HG03565 (cell line): Measurements from ENCODE around the gene CAMSAP2.

ENCODE experiments used
- ATAC-seq: cut with Tn5 transposase; IDR thresholded peaks from one replicate; pipeline ENCODE4 v1.9.1; 2021; ENCODE audit warnings: mild to moderate bottlenecking, moderate library complexity; ENCODE audit not compliant: unreplicated experiment

The CAMSAP2 gene

GRCh38 chr1:200738327-200738948, at the start of gene CAMSAP2:
Gene CAMSAP2 (plus strand): TSS chr1:200738893. CDS start chr1:200739828, 935 bp downstream.
- ATAC-seq: no peak

- ATAC-seq: no peak
Observed at GRCh38 chr1:200692316-200692715, 46.4 kb upstream of the CAMSAP2 start.

GRCh38 chr1:200693327-200693726, 45.4 kb upstream of the CAMSAP2 start:
- ATAC-seq: no peak

- ATAC-seq: no peak
Observed at GRCh38 chr1:200694738-200695137, 44.0 kb upstream of the CAMSAP2 start.

- ATAC-seq: no peak
Observed at GRCh38 chr1:200699871-200700270, 38.8 kb upstream of the CAMSAP2 start.

- ATAC-seq: no peak
Observed at GRCh38 chr1:200704986-200705500, 33.6 kb upstream of the CAMSAP2 start.

- no peak for ATAC-seq
Observed at GRCh38 chr1:200706111-200706814, 32.4 kb upstream of the CAMSAP2 start.

GRCh38 chr1:200707116-200707515, 31.6 kb upstream of the CAMSAP2 start:
- no peak for ATAC-seq

GRCh38 chr1:200708161-200708560, 30.5 kb upstream of the CAMSAP2 start:
- no peak for ATAC-seq

- ATAC-seq: no peak
Observed at GRCh38 chr1:200708769-200709168, 29.9 kb upstream of the CAMSAP2 start.

- no peak for ATAC-seq
Observed at GRCh38 chr1:200710166-200710565, 28.5 kb upstream of the CAMSAP2 start.

GRCh38 chr1:200714504-200715187, 24.0 kb upstream of the CAMSAP2 start:
- no peak for ATAC-seq

GRCh38 chr1:200720199-200720598, 18.5 kb upstream of the CAMSAP2 start:
- no peak for ATAC-seq

GRCh38 chr1:200724064-200724463, 14.6 kb upstream of the CAMSAP2 start:
- no peak for ATAC-seq

GRCh38 chr1:200727257-200727656, 11.4 kb upstream of the CAMSAP2 start:
- ATAC-seq: no peak

GRCh38 chr1:200729863-200730262, 8.8 kb upstream of the CAMSAP2 start:
- no peak for ATAC-seq

GRCh38 chr1:200731654-200732332, 6.9 kb upstream of the CAMSAP2 start:
- no peak for ATAC-seq

GRCh38 chr1:200732438-200732837, 6.3 kb upstream of the CAMSAP2 start:
- no peak for ATAC-seq

- no peak for ATAC-seq
Observed at GRCh38 chr1:200733907-200734306, 4.8 kb upstream of the CAMSAP2 start.

- ATAC-seq: no peak
Observed at GRCh38 chr1:200737647-200738291, 924 bp upstream of the CAMSAP2 start.
